NB4 (cell line): Measurements from ENCODE around the gene ARL4D.

ENCODE experiments used
- MYC ChIP-seq: IDR thresholded peaks from 2 replicates; pipeline ENCODE4 v1.6.1; 2011; ENCODE audit warnings: low read depth, low read length
- TF ChIP-seq, protein P1 (sequence below): IDR thresholded peaks from one replicate; pipeline ENCODE4 v1.5.1; 2012; ENCODE audit warnings: low read depth, low read length

GRCh38 chr17:43442711-43443110 is 43.9 kb downstream of the ARL4D start:
- TF ChIP-seq, protein P1, sequence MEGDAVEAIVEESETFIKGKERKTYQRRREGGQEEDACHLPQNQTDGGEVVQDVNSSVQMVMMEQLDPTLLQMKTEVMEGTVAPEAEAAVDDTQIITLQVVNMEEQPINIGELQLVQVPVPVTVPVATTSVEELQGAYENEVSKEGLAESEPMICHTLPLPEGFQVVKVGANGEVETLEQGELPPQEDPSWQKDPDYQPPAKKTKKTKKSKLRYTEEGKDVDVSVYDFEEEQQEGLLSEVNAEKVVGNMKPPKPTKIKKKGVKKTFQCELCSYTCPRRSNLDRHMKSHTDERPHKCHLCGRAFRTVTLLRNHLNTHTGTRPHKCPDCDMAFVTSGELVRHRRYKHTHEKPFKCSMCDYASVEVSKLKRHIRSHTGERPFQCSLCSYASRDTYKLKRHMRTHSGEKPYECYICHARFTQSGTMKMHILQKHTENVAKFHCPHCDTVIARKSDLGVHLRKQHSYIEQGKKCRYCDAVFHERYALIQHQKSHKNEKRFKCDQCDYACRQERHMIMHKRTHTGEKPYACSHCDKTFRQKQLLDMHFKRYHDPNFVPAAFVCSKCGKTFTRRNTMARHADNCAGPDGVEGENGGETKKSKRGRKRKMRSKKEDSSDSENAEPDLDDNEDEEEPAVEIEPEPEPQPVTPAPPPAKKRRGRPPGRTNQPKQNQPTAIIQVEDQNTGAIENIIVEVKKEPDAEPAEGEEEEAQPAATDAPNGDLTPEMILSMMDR: no peak
- no peak for TF ChIP-seq MYC
